Astrocyte (in vitro differentiated cells and primary cell): ENCODE data around the gene BEST1.

ENCODE experiments used
- EZH2 ChIP-seq: IDR thresholded peaks from 2 replicates; pipeline ENCODE4 v1.6.1; 2012; ENCODE audit warnings: mild to moderate bottlenecking, low read length, inconsistent platforms; ENCODE audit not compliant: insufficient read depth
- TF ChIP-seq, protein P1 (sequence below): IDR thresholded peaks from 2 replicates; pipeline ENCODE4 v1.5.1; 2011; ENCODE audit warnings: low read depth, mild to moderate bottlenecking, inconsistent platforms, low read length, moderate library complexity; ENCODE audit not compliant: insufficient read depth

DNA sequence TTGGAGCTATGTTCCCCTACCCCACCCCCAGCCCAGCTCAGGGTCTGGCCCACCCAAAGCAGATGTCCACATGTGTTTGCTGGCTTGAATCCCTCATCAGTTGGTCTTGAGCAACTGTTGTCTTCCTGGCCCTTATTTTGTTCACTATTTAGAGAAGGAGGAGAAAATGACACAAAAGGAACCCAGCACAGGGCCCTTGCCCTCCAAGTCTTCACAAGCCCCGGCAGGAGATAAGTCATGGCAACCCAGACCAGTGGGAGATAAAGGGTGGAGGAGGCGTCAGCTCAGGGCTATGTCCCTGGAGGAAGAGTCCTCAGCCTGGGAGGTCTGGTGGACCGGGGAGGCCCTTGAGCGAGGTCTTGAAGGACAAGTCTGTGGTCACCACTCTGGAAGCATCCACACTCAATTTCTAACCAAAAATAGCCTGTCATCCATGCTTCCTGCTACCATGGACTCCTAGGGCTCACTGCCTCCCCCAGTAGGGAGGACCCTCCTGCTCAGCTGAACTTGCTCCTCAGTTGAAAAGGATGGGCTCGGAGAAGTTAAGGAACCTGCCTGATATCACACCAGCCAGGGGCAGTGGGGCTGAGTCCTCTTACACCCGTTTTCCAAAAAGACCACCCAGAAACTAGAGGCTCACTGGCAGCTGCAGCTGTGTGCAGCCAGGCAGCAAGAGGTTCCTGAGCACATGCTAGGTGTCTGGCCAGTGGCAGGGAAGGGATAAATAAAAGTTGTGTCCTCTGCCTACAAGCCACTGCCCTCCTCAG lies 31.0 kb upstream of the BEST1 start:
- TF ChIP-seq, protein P1, sequence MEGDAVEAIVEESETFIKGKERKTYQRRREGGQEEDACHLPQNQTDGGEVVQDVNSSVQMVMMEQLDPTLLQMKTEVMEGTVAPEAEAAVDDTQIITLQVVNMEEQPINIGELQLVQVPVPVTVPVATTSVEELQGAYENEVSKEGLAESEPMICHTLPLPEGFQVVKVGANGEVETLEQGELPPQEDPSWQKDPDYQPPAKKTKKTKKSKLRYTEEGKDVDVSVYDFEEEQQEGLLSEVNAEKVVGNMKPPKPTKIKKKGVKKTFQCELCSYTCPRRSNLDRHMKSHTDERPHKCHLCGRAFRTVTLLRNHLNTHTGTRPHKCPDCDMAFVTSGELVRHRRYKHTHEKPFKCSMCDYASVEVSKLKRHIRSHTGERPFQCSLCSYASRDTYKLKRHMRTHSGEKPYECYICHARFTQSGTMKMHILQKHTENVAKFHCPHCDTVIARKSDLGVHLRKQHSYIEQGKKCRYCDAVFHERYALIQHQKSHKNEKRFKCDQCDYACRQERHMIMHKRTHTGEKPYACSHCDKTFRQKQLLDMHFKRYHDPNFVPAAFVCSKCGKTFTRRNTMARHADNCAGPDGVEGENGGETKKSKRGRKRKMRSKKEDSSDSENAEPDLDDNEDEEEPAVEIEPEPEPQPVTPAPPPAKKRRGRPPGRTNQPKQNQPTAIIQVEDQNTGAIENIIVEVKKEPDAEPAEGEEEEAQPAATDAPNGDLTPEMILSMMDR, result no peak
- no peak for TF ChIP-seq EZH2
